K562 (cell line): Measurements from ENCODE around the gene KRTAP4-6. TPM values are rescaled to one million over a fixed set of nuclear protein-coding genes. Genes with fewer than 3 reads are reported as not detected.

Experiments used
- ATAC-seq: fragments of 200-7000 bp; cut with Tn5 transposase; 3 replicates; pipeline ENCODE4 v1.9.1; 2020; ENCODE audit warnings: moderate library complexity
- BruUV-seq: library from RNA; stranded (reverse); fragments of 400-500 nt; replicated peaks from 2 replicates; lab custom pipeline; 2021; lab: Mats Ljungman, UMichigan
- CTCF ChIA-PET: fragments of 300-600 bp; formaldehyde crosslinking; extraction: SDS; loops from one replicate; lab custom pipeline; 2021; ENCODE audit warnings: low intra/inter-chr PET ratio; lab: Yijun Ruan, JAX
- POLR2A ChIA-PET: fragments of 300-600, 350-650 bp; sonication (Branson Sonifier 250); formaldehyde crosslinking; extraction: SDS; loops from one replicate; lab custom pipeline; 2021; ENCODE audit warnings: antibody characterized with exemption, inconsistent platforms; lab: Yijun Ruan, JAX
- DNase-seq, 4 experiments: peaks; one replicate each; pipeline versions ENCODE4 v3.0.0 to v3.0.0-alpha.2; 2011 to 2018; ENCODE audit warnings: low spot score in 3 of 4, mixed read lengths in 3 of 4; ENCODE audit errors: extremely low read depth in 1 of 4
- FAIRE-seq: peaks from 2 replicates; lab custom pipeline; 2011; peaks lifted over from hg19 to GRCh38; lab: Jason Lieb, UNC
- H2AFZ ChIP-seq: 2 replicates; pipeline ENCODE4 v1.6.0; 2011; ENCODE audit warnings: low read depth, low read length, control low read depth, inconsistent platforms
- H3K27ac ChIP-seq: fragments of 200-600 bp; 3 replicates; pipeline ENCODE4 v1.8.0; 2011; ENCODE audit warnings: low read depth, mild to moderate bottlenecking, control low read depth, inconsistent platforms, low read length, moderate library complexity, mixed read lengths; ENCODE audit errors: extremely low read depth
- H3K27me3 ChIP-seq, 2 experiments: fragments of 300-600 bp in 1 of 2; 2 replicates in 1 of 2; 3 replicates in 1 of 2; pipeline versions ENCODE4 v1.6.0 to v1.8.0; 2011; ENCODE audit warnings: inconsistent platforms in 2 of 2, low read length in 2 of 2, mild to moderate bottlenecking in 1 of 2, mixed read lengths in 1 of 2, moderate library complexity in 1 of 2; ENCODE audit not compliant: control insufficient read depth in 2 of 2, insufficient read depth in 2 of 2
- H3K36me3 ChIP-seq: fragments of 300-600 bp; 3 replicates; pipeline ENCODE4 v1.8.0; 2011; ENCODE audit warnings: mild to moderate bottlenecking, low read length, inconsistent platforms; ENCODE audit not compliant: control insufficient read depth, insufficient read depth
- H3K4me1 ChIP-seq, 2 experiments: fragments of 200-600 bp in 1 of 2; replicated peaks in 1 of 2; 2 replicates in 1 of 2; 3 replicates in 1 of 2; pipeline versions ENCODE4 v1.5.1 to v1.8.0; 2011; ENCODE audit warnings: inconsistent platforms in 2 of 2, low read length in 2 of 2, mild to moderate bottlenecking in 1 of 2, mixed read lengths in 1 of 2, moderate library complexity in 1 of 2; ENCODE audit not compliant: control insufficient read depth in 2 of 2, insufficient read depth in 2 of 2
- H3K4me2 ChIP-seq: 2 replicates; pipeline ENCODE4 v1.6.1; 2011; ENCODE audit warnings: low read length, control low read depth, inconsistent platforms, mixed read lengths; ENCODE audit not compliant: insufficient read depth
- H3K4me3 ChIP-seq: fragments of 200-600 bp; sonication (generic), shearing (Covaris generic); 2 replicates; pipeline ENCODE4 v1.5.1; 2016; ENCODE audit warnings: control low read depth, inconsistent platforms
- H3K79me2 ChIP-seq: fragments of 200-600 bp; 3 replicates; pipeline ENCODE4 v1.8.0; 2011; ENCODE audit warnings: low read length, inconsistent platforms; ENCODE audit not compliant: control insufficient read depth, insufficient read depth
- H3K9ac ChIP-seq, 2 experiments: 2 replicates each; pipeline versions ENCODE4 v1.6.0 to v1.6.1; 2011; ENCODE audit warnings: low read depth in 2 of 2, low read length in 2 of 2, control low read depth in 1 of 2, inconsistent platforms in 1 of 2, mild to moderate bottlenecking in 1 of 2, mixed read lengths in 1 of 2; ENCODE audit not compliant: insufficient read depth in 1 of 2
- H3K9me1 ChIP-seq: one replicate; pipeline ENCODE4 v1.6.0; 2011; ENCODE audit warnings: inconsistent platforms, mild to moderate bottlenecking, low read length, moderate library complexity; ENCODE audit not compliant: control insufficient read depth, insufficient read depth
- H3K9me3 ChIP-seq: replicated peaks from 2 replicates; pipeline ENCODE4 v1.5.1; 2011; ENCODE audit warnings: low read depth, low read length, inconsistent platforms; ENCODE audit not compliant: control insufficient read depth, insufficient read depth
- H4K20me1 ChIP-seq: replicated peaks from 2 replicates; pipeline ENCODE4 v1.6.1; 2011; ENCODE audit warnings: low read length, inconsistent platforms, mixed read lengths; ENCODE audit not compliant: control insufficient read depth, insufficient read depth
- E2F8 ChIP-seq: fragments of 450-650 bp; IDR thresholded peaks from 2 replicates; pipeline ENCODE4 v1.7.1; 2018; ENCODE audit warnings: mild to moderate bottlenecking, low read depth; ENCODE audit not compliant: partially characterized antibody
- MTA2 ChIP-seq: fragments of 450-650 bp; IDR thresholded peaks from 2 replicates; pipeline ENCODE4 v1.6.1; 2016; ENCODE audit warnings: low read depth
- NBN ChIP-seq: fragments of 450-650 bp; IDR thresholded peaks from 2 replicates; pipeline ENCODE4 v1.6.1; 2016; ENCODE audit warnings: low read depth, mild to moderate bottlenecking
- NEUROD1 ChIP-seq: fragments of 150-350 bp; IDR thresholded peaks from 2 replicates; pipeline ENCODE4 v1.6.1; 2014; ENCODE audit warnings: borderline replicate concordance, low read length, low read depth; ENCODE audit not compliant: partially characterized antibody
- STAT5A ChIP-seq: IDR thresholded peaks from 2 replicates; pipeline ENCODE4 v1.6.1; 2012; ENCODE audit warnings: low read length, inconsistent platforms, borderline replicate concordance
- U2AF1 ChIP-seq: fragments of 200-400 bp; formaldehyde crosslinking; optimal IDR thresholded peaks from 2 replicates; pipeline ENCODE3; 2017; ENCODE audit warnings: mild to moderate bottlenecking, low read depth, low read length, moderate library complexity
- ZNF764 ChIP-seq: fragments of 250-450 bp; sonication (Bioruptor Pico); IDR thresholded peaks from 2 replicates; pipeline ENCODE4 v1.4.0; 2020; ENCODE audit warnings: low read depth, mild to moderate bottlenecking, moderate library complexity
- WGBS: fragments of 100-300 bp; shearing (Covaris generic); methylation state at CpG from one replicate; pipeline ENCODE4 v1.1.6; 2016; ENCODE audit warnings: low coverage, mixed read lengths; ENCODE audit not compliant: insufficient coverage; ENCODE audit errors: missing lambda C conversion rate; 5-methylcytosine and 5-hydroxymethylcytosine counted together
- in situ Hi-C: fragments of 300-500 bp; cut with MboI; formaldehyde crosslinking; loops from 4 replicates; pipeline ENCODE4 v1.15.0; 2018; ENCODE audit warnings: inconsistent platforms, mixed read lengths
- intact Hi-C: fragments of 100-400 bp; cut with micrococcal nuclease; formaldehyde crosslinking; loops from 2 replicates; pipeline ENCODE4 v1.14.2; 2022
- polyA plus RNA-seq, 8 experiments: library from polyadenylated mRNA; depleted of rRNA in 4 of 8; stranded (reverse) in 5 of 8; unstranded in 3 of 8; fragments of >200 nt; fragmentation: Nextera tagmentation in 2 of 8; fragmentation: Illumina TruSeq in 1 of 8; extraction: Ambion mirVana in 2 of 8; extraction: Trizol in 1 of 8; gene quantifications; 2 replicates each; pipeline versions ENCODE4 v1.2.1 to v1.2.3, GENCODE V29; 2011 to 2014; ENCODE audit warnings: inconsistent platforms in 1 of 8, missing spikeins in 1 of 8
- total RNA-seq, 7 experiments: library from RNA; depleted of rRNA in 6 of 7; stranded (reverse); fragments of >200 nt in 6 of 7; fragmentation: Illumina TruSeq in 2 of 7; extraction: Trizol in 2 of 7; gene quantifications; 2 replicates each; pipeline versions ENCODE4 v1.2.1 to v1.2.3, GENCODE V29; 2011 to 2021; ENCODE audit warnings: low replicate concordance in 1 of 7

KRTAP4-6 gene
- total and polyA plus RNA-seq, 9 of the 15 experiments (the other 6 are each of a cell fraction or from before 2014, with no cell fraction given), result not detected

GRCh38 chr17:41145261-41145660 is 4.9 kb upstream of the KRTAP4-6 start:
- in situ Hi-C loops, result no loop called here
- H3K9ac ChIP-seq, result no peak overlapping the region
- no peak for ATAC-seq

DNA sequence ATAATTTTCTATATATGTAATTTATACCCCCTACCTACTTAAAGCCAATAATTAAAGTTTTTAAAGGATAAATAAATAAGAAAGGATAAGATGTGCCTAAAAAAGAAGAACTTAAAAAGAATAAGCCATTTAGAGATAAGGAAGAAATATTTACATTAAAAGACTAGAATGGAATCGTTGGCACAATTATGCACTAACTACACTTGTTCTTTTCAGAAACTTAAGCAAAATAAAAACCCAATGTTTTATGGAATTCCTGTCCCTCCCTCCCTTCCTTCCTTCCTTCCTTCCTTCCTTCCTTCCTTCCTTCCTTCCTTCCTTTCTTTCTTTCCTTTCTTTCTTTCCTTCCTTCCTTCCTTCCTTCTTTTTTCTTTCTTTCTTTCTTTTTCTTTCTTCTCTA is 4.5 kb upstream of the KRTAP4-6 start:
- no peak overlapping the region for H3K9ac ChIP-seq
- H2AFZ ChIP-seq, result no peak overlapping the region
- H3K27me3 ChIP-seq, result no peaks in the 10 kb centered on the region
- ChIA-PET CTCF (no interaction called here), POLR2A (no interaction called here)
- in situ Hi-C loops, result no loop called here
- no peaks in the 10 kb centered on the region for H3K9me1 ChIP-seq
- no peaks in the 10 kb centered on the region for H3K36me3 ChIP-seq
- intact Hi-C loops, result no loop called here
- H3K9me3 ChIP-seq, result no peaks in the 10 kb centered on the region
- no peak for FAIRE-seq
- TF ChIP-seq U2AF1 (peak; percentile 32), NBN (no peak), E2F8 (no peak)
- BruUV-seq, result no TSS peak
- no peak overlapping the region for H3K4me2 ChIP-seq
- ATAC-seq, result no peak
- H3K4me3 ChIP-seq, result no peak overlapping the region
- DNase-seq, result no peak
- 0% methylated on average over 1 of the region's 1 CpG for WGBS
- H4K20me1 ChIP-seq, result no peaks in the 10 kb centered on the region
- H3K79me2 ChIP-seq, result no peaks in the 10 kb centered on the region
- no peaks in the 10 kb centered on the region for H3K4me1 ChIP-seq
- no peak overlapping the region for H3K27ac ChIP-seq

More at GRCh38 chr17:41145261-41145660, 4.9 kb upstream of the KRTAP4-6 start:
- DNase-seq, result no peak
- Histone ChIP-seq H3K27ac (no peak overlapping the region), H4K20me1 (no peaks in the 10 kb centered on the region), H3K9me1 (no peaks in the 10 kb centered on the region), H3K79me2 (no peaks in the 10 kb centered on the region), H2AFZ (no peak overlapping the region), H3K4me2 (no peak overlapping the region), H3K9me3 (no peaks in the 10 kb centered on the region), H3K27me3 (no peaks in the 10 kb centered on the region), H3K36me3 (no peaks in the 10 kb centered on the region), H3K4me1 (no peaks in the 10 kb centered on the region), H3K4me3 (no peak overlapping the region)
- TF ChIP-seq STAT5A (no peak), MTA2 (no peak), ZNF764 (CRISPR knock-in tag) (no peak), NEUROD1 (no peak)
- no peak for FAIRE-seq
- no TSS peak for BruUV-seq
- intact Hi-C loops, result no loop called here
- ChIA-PET POLR2A (no interaction called here), CTCF (no interaction called here)
- 0% methylated on average over 2 of the region's 2 CpGs for WGBS
